ENCODE data around the gene LAMTOR4. TPM values are rescaled to one million over a fixed set of nuclear protein-coding genes. Genes with fewer than 3 reads are reported as not detected.
A peak's percentile ranks its signal among the peaks of the same experiment; 100 is the strongest.

Gene LAMTOR4
- total RNA-seq, 1 experiment from 2014 or later, result 171 TPM

- Histone ChIP-seq H3K27me3 (ENCODE audit: low read length) (no peaks in the 10 kb centered on the region), H3K9ac (ENCODE audit: low read length) (peak within 1 kb of the TSS; percentile 95), H2AFZ (ENCODE audit: low read length) (peak within 1 kb of the TSS; percentile 69; the same call in 1 of the 2 replicates), H3K36me3 (ENCODE audit: insufficient read depth, low read length) (peaks cover 6% of the 10 kb centered on the region), H3K27ac (ENCODE audit: low read length) (peak within 1 kb of the TSS; percentile 54), H3K79me2 (ENCODE audit: low read length) (peaks cover 17% of the 10 kb centered on the region), H4K20me1 (ENCODE audit: insufficient read depth, low read depth, low read length) (peaks cover 12% of the 10 kb centered on the region; the same call in 1 of the 2 replicates), H3K4me1 (ENCODE audit: low read length) (peaks cover 23% of the 10 kb centered on the region), H3K9me3 (ENCODE audit: low read length) (no peaks in the 10 kb centered on the region), H3K4me2 (ENCODE audit: low read depth, low read length, poor library complexity, severe bottlenecking) (peak within 1 kb of the TSS; percentile 90), H3K4me3 (ENCODE audit: low read length) (peak within 1 kb of the TSS; percentile 100), H3K9me2 (replicated peaks; ENCODE audit: insufficient read depth, low read length) (no peaks in the 10 kb centered on the region)
- peak; percentile 93 for DNase-seq
Measured at GRCh38 chr7:100158229-100159098, 9.7 kb downstream of the LAMTOR4 start, which contains the start of gene TRAPPC14. Gene TRAPPC14 (minus strand): TSS chr7:100158723. CDS start chr7:100158499, 224 bp downstream.

DNA sequence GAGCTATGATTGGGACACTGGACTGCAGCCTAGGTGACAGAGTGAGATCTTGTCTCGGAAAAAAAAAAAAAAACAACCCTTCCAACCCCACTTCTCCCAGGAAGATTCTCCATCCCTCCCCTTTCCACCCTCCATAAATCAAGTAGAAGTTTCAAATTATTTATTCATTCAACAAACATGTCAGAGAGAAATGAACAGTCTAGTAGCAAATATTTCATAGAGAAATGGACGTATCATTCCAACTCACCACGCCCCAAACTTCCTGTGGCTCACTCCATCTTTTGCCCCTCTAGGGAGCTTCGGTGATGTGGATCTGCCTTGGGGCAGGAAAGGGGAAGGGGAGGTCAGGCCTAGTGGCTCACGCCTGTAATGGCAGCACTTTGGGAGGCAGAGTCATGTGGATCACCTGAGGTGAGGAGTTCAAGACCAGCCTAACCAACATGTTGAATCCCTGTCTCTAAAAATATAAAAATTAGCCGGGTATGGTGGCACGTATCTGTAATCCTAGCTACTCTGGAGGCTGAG is 10.4 kb downstream of the LAMTOR4 start:
- DNase-seq, result peak; percentile 60
- no peaks in the 10 kb centered on the region for H3K9me2 ChIP-seq (replicated peaks; ENCODE audit: insufficient read depth, low read length)
- peak overlapping the region; percentile 69; the same call in 1 of the 2 replicates for H2AFZ ChIP-seq (ENCODE audit: low read length)
- H3K36me3 ChIP-seq (ENCODE audit: insufficient read depth, low read length), result peaks cover 6% of the 10 kb centered on the region
- no peaks in the 10 kb centered on the region for H3K9me3 ChIP-seq (ENCODE audit: low read length)
- H4K20me1 ChIP-seq (ENCODE audit: insufficient read depth, low read depth, low read length), result peaks cover 12% of the 10 kb centered on the region; the same call in 1 of the 2 replicates
- H3K27me3 ChIP-seq (ENCODE audit: low read length), result no peaks in the 10 kb centered on the region
- peak overlapping the region; percentile 100 for H3K4me3 ChIP-seq (ENCODE audit: low read length)
- H3K4me2 ChIP-seq (ENCODE audit: low read depth, low read length, poor library complexity, severe bottlenecking), result peak overlapping the region; percentile 90
- H3K4me1 ChIP-seq (ENCODE audit: low read length), result peaks cover 23% of the 10 kb centered on the region
- H3K27ac ChIP-seq (ENCODE audit: low read length), result no peak overlapping the region
- H3K9ac ChIP-seq (ENCODE audit: low read length), result peak overlapping the region; percentile 95
- peaks cover 17% of the 10 kb centered on the region for H3K79me2 ChIP-seq (ENCODE audit: low read length)

DNA sequence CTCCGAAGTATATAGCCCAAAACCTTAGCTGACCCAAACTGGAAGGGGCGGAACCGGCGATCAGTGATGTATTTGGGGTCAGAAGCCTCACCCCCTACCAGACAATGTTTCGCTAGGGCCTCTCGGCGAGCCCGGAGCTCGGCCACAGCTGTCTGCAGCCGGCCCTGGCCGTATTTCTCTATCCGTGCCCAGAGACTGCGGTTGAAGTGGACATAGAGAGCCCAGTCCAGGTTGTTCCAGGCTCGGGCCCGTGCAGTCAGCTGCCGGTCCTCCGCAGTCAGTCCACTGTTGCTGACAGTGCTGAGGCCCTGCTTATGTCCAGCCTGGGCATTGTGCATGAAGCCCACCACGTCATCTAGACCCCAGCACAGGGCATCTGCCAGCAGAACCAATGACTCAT is 11.3 kb downstream of the LAMTOR4 start:
- Histone ChIP-seq H3K9me3 (ENCODE audit: low read length) (no peaks in the 10 kb centered on the region), H3K79me2 (ENCODE audit: low read length) (peaks cover 17% of the 10 kb centered on the region), H2AFZ (ENCODE audit: low read length) (no peak overlapping the region), H3K9ac (ENCODE audit: low read length) (no peak overlapping the region), H3K9me2 (replicated peaks; ENCODE audit: insufficient read depth, low read length) (no peaks in the 10 kb centered on the region), H3K27ac (ENCODE audit: low read length) (no peak overlapping the region), H3K27me3 (ENCODE audit: low read length) (no peaks in the 10 kb centered on the region), H3K4me2 (ENCODE audit: low read depth, low read length, poor library complexity, severe bottlenecking) (no peak overlapping the region), H4K20me1 (ENCODE audit: insufficient read depth, low read depth, low read length) (peaks cover 12% of the 10 kb centered on the region; the same call in 1 of the 2 replicates), H3K4me1 (ENCODE audit: low read length) (peaks cover 23% of the 10 kb centered on the region), H3K36me3 (ENCODE audit: insufficient read depth, low read length) (peaks cover 6% of the 10 kb centered on the region), H3K4me3 (ENCODE audit: low read length) (no peak overlapping the region)
- peak; percentile 32 for DNase-seq

DNA sequence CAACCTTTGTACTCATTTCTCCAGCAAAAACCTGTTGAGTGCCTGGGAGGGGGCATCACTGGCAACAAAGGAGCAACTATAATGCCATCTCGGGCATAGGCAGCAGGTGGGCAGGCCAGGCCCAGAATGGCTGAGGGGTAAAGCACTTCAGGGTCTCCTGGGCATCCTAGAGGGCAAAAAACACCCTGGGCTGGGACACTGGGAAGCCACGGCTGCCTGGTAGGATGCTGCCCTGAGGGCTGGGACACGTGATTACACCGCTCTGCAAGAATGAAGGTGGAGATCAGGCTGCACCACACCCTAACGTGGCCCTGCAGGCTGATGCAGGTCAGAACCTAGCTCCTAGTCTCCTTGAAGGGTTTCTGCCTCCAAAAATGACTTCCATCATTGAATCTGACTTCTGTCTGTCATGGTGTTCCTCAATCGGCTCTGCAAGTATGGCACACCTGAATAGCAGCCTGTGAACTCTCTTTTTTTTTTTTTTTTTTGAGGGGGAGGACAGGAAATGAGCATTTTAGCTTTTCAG is 14.4 kb downstream of the LAMTOR4 start:
- no peak overlapping the region for H3K27ac ChIP-seq (ENCODE audit: low read length)
- H3K4me3 ChIP-seq (ENCODE audit: low read length), result no peak overlapping the region
- H3K9ac ChIP-seq (ENCODE audit: low read length), result no peak overlapping the region
- H3K4me2 ChIP-seq (ENCODE audit: low read depth, low read length, poor library complexity, severe bottlenecking), result no peak overlapping the region
- DNase-seq, result peak; percentile 40
- H3K9me2 ChIP-seq (replicated peaks; ENCODE audit: insufficient read depth, low read length), result no peaks in the 10 kb centered on the region
- no peaks in the 10 kb centered on the region for H3K27me3 ChIP-seq (ENCODE audit: low read length)
- H3K4me1 ChIP-seq (ENCODE audit: low read length), result peaks cover 5% of the 10 kb centered on the region
- H3K9me3 ChIP-seq (ENCODE audit: low read length), result no peaks in the 10 kb centered on the region
- H2AFZ ChIP-seq (ENCODE audit: low read length), result no peak overlapping the region
- H4K20me1 ChIP-seq (ENCODE audit: insufficient read depth, low read depth, low read length), result no peaks in the 10 kb centered on the region; the same call in 1 of the 2 replicates
- no peaks in the 10 kb centered on the region for H3K36me3 ChIP-seq (ENCODE audit: insufficient read depth, low read length)
- peaks cover 4% of the 10 kb centered on the region; the same call in 1 of the 2 replicates for H3K79me2 ChIP-seq (ENCODE audit: low read length)

DNA sequence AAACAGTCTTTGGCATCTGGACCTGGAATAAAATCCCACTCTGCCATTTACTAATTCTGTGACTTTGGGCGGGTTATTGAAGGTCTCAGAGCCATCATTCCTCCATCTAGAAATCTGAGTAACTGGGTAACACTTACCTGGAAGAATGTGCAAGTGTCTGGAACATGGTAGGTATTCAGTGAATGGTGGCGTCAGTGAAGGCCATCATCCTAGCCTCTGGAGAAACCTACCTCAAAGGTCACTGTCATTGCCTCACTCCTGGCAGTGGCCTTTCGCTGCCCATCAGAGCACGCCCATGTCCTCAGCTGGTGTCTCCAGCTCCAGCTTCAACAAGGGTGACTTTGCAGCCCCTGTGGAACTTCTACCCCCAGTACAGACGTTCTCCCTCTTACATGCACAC is 15.2 kb downstream of the LAMTOR4 start:
- Histone ChIP-seq H3K9me2 (replicated peaks; ENCODE audit: insufficient read depth, low read length) (no peaks in the 10 kb centered on the region), H3K27me3 (ENCODE audit: low read length) (no peaks in the 10 kb centered on the region), H4K20me1 (ENCODE audit: insufficient read depth, low read depth, low read length) (no peaks in the 10 kb centered on the region), H3K4me1 (ENCODE audit: low read length) (peaks cover 8% of the 10 kb centered on the region), H3K9ac (ENCODE audit: low read length) (no peak overlapping the region), H3K79me2 (ENCODE audit: low read length) (no peaks in the 10 kb centered on the region), H3K27ac (ENCODE audit: low read length) (no peak overlapping the region), H3K4me2 (ENCODE audit: low read depth, low read length, poor library complexity, severe bottlenecking) (no peak overlapping the region), H3K9me3 (ENCODE audit: low read length) (no peaks in the 10 kb centered on the region), H3K4me3 (ENCODE audit: low read length) (no peak overlapping the region), H2AFZ (ENCODE audit: low read length) (no peak overlapping the region), H3K36me3 (ENCODE audit: insufficient read depth, low read length) (no peaks in the 10 kb centered on the region)
- DNase-seq, result no peak

GRCh38 chr7:100166317-100166940 is 17.7 kb downstream of the LAMTOR4 start:
- H3K79me2 ChIP-seq (ENCODE audit: low read length), result no peaks in the 10 kb centered on the region
- H3K9me2 ChIP-seq (replicated peaks; ENCODE audit: insufficient read depth, low read length), result no peaks in the 10 kb centered on the region
- no peaks in the 10 kb centered on the region for H3K27me3 ChIP-seq (ENCODE audit: low read length)
- H3K36me3 ChIP-seq (ENCODE audit: insufficient read depth, low read length), result no peaks in the 10 kb centered on the region
- H3K4me2 ChIP-seq (ENCODE audit: low read depth, low read length, poor library complexity, severe bottlenecking), result no peak overlapping the region
- no peak for DNase-seq
- H3K9me3 ChIP-seq (ENCODE audit: low read length), result no peaks in the 10 kb centered on the region
- no peak overlapping the region for H3K9ac ChIP-seq (ENCODE audit: low read length)
- no peak overlapping the region for H3K4me3 ChIP-seq (ENCODE audit: low read length)
- H2AFZ ChIP-seq (ENCODE audit: low read length), result no peak overlapping the region
- no peak overlapping the region for H3K27ac ChIP-seq (ENCODE audit: low read length)
- H4K20me1 ChIP-seq (ENCODE audit: insufficient read depth, low read depth, low read length), result no peaks in the 10 kb centered on the region
- peaks cover 5% of the 10 kb centered on the region for H3K4me1 ChIP-seq (ENCODE audit: low read length)

GRCh38 chr7:100166970-100167911 is 18.5 kb downstream of the LAMTOR4 start:
- no peaks in the 10 kb centered on the region for H3K9me2 ChIP-seq (replicated peaks; ENCODE audit: insufficient read depth, low read length)
- DNase-seq, result no peak
- no peaks in the 10 kb centered on the region for H3K9me3 ChIP-seq (ENCODE audit: low read length)
- no peak overlapping the region for H3K9ac ChIP-seq (ENCODE audit: low read length)
- peaks cover 5% of the 10 kb centered on the region for H3K4me1 ChIP-seq (ENCODE audit: low read length)
- no peak overlapping the region for H2AFZ ChIP-seq (ENCODE audit: low read length)
- no peak overlapping the region for H3K4me2 ChIP-seq (ENCODE audit: low read depth, low read length, poor library complexity, severe bottlenecking)
- no peaks in the 10 kb centered on the region for H3K27me3 ChIP-seq (ENCODE audit: low read length)
- H4K20me1 ChIP-seq (ENCODE audit: insufficient read depth, low read depth, low read length), result no peaks in the 10 kb centered on the region
- no peak overlapping the region for H3K4me3 ChIP-seq (ENCODE audit: low read length)
- H3K36me3 ChIP-seq (ENCODE audit: insufficient read depth, low read length), result no peaks in the 10 kb centered on the region
- no peak overlapping the region for H3K27ac ChIP-seq (ENCODE audit: low read length)
- no peaks in the 10 kb centered on the region for H3K79me2 ChIP-seq (ENCODE audit: low read length)
